H1 (cell line): Measurements from ENCODE around the gene PAX3.

Source experiments
- ATF3 ChIP-seq: IDR thresholded peaks from 2 replicates; pipeline ENCODE4 v1.6.1; 2011; ENCODE audit warnings: low read depth, mild to moderate bottlenecking, low read length; ENCODE audit not compliant: insufficient read depth
- CEBPB ChIP-seq: IDR thresholded peaks from 2 replicates; pipeline ENCODE4 v1.6.1; 2012; ENCODE audit warnings: low read depth, low read length
- CTCF ChIP-seq, 3 experiments: IDR thresholded peaks; 1 replicate in 2 of 3; 2 replicates in 1 of 3; pipeline versions ENCODE4 v1.5.1 to v1.6.1; 2011; ENCODE audit warnings: low read length in 3 of 3, mild to moderate bottlenecking in 3 of 3, inconsistent platforms in 2 of 3, low read depth in 1 of 3, moderate library complexity in 1 of 3; ENCODE audit not compliant: insufficient read depth in 1 of 3; ENCODE audit errors: control extremely low read depth in 1 of 3
- GTF2F1 ChIP-seq: IDR thresholded peaks from 2 replicates; pipeline ENCODE4 v1.6.1; 2012; ENCODE audit warnings: low read depth, low read length, improper control_type of control experiment, borderline replicate concordance
- JUND ChIP-seq: IDR thresholded peaks from 2 replicates; pipeline ENCODE4 v1.6.1; 2011; ENCODE audit warnings: mild to moderate bottlenecking, improper control_type of control experiment, low read length
- TBP ChIP-seq: IDR thresholded peaks from 2 replicates; pipeline ENCODE4 v1.6.1; 2011; ENCODE audit warnings: low read depth, low read length, improper control_type of control experiment

GRCh38 chr2:222269132-222269531, 29.7 kb downstream of the PAX3 start:
- TF ChIP-seq CTCF (IDR thresholded peaks at IDR 0.05; ENCODE audit: control extremely low read depth in 1 of 3, insufficient read depth in 1 of 3, low read depth in 1 of 3, low read length in 3 of 3) (no peak), TBP (no peak), GTF2F1 (no peak), JUND (no peak), CEBPB (no peak), ATF3 (no peak)
